ENCODE results near the gene KDSR.

The KDSR gene

DNA sequence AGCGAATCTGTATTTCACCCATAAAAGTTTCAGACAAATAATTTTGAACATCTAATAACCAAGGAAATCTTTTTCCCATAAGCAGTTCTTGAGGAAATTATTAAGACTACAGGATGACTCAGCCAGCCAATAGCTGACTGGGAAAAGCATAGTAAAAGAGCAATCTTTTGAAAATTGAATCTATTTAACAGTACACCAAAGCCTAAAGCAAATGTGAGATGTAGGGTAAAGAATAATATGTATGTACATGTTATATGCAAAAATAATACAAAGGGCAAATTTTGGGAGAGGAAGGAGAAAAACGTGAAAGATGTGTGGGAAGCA is 12.6 kb upstream of the KDSR start:
- no peak for DNase-seq (ENCODE audit: extremely low read depth, low read depth)

DNA sequence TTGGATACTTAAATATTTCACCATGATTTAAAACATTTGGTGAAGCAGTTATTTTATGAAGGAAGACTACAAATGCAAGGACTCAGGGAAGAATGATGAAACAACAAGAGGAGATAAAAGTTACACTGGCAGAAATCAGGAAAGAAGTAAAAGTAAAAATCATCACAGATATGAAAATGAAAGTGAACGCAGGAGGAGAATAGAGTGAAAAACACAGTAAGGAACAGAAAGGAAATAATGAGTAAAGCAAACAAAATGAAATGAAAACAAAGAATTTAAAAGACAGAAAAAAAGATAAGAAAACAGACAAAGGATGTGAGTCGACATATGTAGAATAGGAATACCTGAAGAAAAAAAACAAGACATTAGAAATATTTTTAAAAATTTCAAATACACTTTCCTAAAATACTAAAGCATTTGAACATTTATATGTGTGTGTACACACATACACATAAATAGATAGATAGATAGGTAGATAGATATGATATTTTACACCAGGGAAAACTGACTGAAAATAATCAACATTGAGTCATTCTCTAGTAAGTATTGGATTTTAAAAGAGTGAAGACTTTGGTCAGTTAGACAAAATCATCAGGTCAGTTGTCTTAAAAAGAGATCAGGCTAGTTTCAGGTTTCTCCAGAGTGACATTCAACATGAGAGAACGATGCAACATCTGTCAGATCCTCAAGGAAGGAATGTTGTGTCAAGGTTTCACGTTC is 12.1 kb upstream of the KDSR start:
- TF ChIP-seq, protein P1, sequence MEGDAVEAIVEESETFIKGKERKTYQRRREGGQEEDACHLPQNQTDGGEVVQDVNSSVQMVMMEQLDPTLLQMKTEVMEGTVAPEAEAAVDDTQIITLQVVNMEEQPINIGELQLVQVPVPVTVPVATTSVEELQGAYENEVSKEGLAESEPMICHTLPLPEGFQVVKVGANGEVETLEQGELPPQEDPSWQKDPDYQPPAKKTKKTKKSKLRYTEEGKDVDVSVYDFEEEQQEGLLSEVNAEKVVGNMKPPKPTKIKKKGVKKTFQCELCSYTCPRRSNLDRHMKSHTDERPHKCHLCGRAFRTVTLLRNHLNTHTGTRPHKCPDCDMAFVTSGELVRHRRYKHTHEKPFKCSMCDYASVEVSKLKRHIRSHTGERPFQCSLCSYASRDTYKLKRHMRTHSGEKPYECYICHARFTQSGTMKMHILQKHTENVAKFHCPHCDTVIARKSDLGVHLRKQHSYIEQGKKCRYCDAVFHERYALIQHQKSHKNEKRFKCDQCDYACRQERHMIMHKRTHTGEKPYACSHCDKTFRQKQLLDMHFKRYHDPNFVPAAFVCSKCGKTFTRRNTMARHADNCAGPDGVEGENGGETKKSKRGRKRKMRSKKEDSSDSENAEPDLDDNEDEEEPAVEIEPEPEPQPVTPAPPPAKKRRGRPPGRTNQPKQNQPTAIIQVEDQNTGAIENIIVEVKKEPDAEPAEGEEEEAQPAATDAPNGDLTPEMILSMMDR (IDR thresholded peaks at IDR 0.05; ENCODE audit: low read depth, low read length), result no peak
- DNase-seq (ENCODE audit: extremely low read depth, low read depth), result no peak

More for the DNA sequence above, 12.6 kb upstream of the KDSR start:
- TF ChIP-seq, protein P1 (IDR thresholded peaks at IDR 0.05; ENCODE audit: low read depth, low read length), result no peak

DNA sequence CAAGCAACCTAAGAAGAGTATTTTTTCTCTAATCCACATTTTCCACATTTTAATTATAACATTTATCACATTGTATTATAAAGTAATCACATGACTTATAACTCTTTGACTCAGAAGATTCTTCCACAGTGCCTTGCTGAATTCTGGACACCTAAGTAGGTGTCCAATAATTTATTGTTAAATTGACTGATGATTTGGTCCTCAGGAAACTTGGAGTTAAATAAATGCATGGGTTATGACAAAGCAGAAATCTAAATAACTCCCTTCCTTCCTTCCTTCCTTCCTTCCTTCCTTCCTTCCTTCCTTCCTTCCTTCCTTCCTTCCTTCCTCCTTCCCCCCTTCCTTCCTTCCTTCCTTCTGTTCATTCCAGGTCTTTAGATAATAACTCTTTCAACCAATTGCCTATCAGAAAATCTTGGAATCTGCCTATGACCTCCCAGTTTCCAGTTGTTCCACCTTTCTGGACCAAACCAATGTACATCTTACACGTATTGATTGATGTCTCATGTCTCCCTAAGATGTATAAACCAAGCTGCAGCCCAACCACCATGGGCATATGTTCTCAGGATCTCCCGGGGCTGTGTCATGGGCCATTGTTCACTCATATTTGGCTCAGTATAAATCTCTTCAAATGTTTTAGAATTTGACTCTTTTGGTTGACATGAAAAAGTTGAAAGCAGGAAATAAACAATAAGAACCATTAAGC is 10.4 kb upstream of the KDSR start:
- no peak for DNase-seq (ENCODE audit: extremely low read depth, low read depth)
- TF ChIP-seq, protein P1 (IDR thresholded peaks at IDR 0.05; ENCODE audit: low read depth, low read length), result no peak

DNA sequence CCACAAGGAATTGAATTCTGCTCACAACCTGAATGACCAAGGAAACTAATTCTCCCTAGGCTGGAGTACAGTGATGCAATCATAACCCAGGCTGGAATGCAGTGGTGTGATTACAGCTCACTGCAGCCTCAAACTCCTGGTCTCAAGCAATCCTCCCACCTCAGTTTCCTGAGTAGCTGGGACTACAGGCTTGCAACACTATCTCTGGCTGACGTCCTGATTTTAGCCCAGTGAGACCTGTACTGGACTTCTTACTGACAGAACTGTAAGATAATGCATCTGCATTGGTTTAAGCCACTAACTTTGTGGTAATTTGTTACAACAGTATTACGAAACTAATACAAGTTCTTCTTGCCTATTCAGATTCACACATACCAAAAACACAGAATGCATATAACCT is 9.5 kb upstream of the KDSR start:
- no peak for DNase-seq (ENCODE audit: extremely low read depth, low read depth)
- TF ChIP-seq, protein P1 (IDR thresholded peaks at IDR 0.05; ENCODE audit: low read depth, low read length), result no peak

DNA sequence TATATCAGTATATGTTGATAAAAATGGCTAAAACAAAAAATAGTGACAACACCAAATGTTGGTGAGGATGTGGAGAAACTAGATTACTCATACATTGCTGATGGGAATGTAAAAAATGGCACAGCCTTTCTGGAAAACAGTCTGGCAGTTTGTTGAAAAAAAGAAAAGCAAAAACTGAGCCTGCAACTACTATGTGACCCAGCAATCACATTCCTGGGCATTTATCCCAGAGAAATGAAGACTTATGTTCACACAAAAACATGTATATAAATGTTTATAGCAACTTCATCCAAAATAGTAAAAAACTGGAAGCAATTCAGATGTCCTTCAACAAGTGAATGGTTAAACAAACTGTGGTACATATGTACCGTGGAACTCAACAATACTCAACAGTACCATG is 7.5 kb upstream of the KDSR start:
- DNase-seq (ENCODE audit: extremely low read depth, low read depth), result no peak
- TF ChIP-seq, protein P1 (IDR thresholded peaks at IDR 0.05; ENCODE audit: low read depth, low read length), result no peak

DNA sequence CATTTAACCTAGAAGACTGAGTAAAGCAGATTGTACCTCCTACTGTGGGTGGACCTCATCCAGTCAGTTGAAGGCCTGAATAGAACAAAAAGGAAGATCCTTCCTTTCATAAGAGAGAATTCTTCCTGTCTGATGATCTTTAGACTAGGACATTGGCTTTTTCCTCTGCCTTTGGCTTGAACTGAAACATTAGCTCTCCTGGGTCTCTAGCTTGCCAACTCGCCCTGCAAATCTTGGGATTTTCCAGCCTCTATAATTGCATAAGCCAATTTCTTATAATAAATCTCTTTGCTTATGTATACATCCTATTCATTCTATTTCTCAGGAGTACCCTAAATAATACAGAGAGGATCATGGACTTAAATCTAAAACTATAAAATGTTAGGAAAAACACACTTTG is 6.2 kb upstream of the KDSR start:
- TF ChIP-seq, protein P1 (IDR thresholded peaks at IDR 0.05; ENCODE audit: low read depth, low read length), result no peak

DNA sequence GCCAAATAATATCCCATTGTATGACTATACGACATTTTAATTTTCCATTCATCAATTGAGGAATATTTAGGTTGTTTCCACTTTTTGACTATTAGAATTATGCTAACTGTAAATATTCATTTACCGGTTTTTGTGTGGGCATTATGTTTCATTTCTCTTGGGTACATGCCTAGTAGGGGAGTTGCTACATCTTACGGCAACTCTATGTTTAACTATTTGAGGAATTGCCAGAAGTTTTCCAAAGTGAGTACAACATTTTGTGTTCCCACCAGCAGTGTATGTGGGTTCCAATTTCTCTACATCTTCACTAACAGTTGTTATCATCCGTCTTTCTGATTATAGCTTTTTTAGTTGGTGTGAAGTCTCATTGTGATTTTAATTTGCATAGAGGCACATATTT is 1.6 kb upstream of the KDSR start:
- TF ChIP-seq, protein P1 (IDR thresholded peaks at IDR 0.05; ENCODE audit: low read depth, low read length), result no peak
- no peak for DNase-seq (ENCODE audit: extremely low read depth, low read depth)

More for the DNA sequence above, 6.2 kb upstream of the KDSR start:
- DNase-seq (ENCODE audit: extremely low read depth, low read depth), result no peak

Measured in AG09319 (cell line).